Neural progenitor cell (in vitro differentiated cells): ENCODE measurements around the gene TUBB4B.

Experiments used
- EZH2 ChIP-seq: fragments of 200-600 bp; sonication (generic); IDR thresholded peaks from 2 replicates; pipeline ENCODE4 v1.6.1; 2017; ENCODE audit warnings: antibody characterized with exemption, mild to moderate bottlenecking, moderate library complexity
- EZH2phosphoT487 ChIP-seq: fragments of 200-600 bp; sonication (generic); IDR thresholded peaks from 2 replicates; pipeline ENCODE4 v1.6.1; 2017; ENCODE audit warnings: antibody characterized with exemption
- TF ChIP-seq, protein P1 (sequence below): fragments of 200-600 bp; sonication (generic); IDR thresholded peaks from 2 replicates; pipeline ENCODE4 v1.5.1; 2017; ENCODE audit warnings: antibody characterized with exemption, mild to moderate bottlenecking

DNA sequence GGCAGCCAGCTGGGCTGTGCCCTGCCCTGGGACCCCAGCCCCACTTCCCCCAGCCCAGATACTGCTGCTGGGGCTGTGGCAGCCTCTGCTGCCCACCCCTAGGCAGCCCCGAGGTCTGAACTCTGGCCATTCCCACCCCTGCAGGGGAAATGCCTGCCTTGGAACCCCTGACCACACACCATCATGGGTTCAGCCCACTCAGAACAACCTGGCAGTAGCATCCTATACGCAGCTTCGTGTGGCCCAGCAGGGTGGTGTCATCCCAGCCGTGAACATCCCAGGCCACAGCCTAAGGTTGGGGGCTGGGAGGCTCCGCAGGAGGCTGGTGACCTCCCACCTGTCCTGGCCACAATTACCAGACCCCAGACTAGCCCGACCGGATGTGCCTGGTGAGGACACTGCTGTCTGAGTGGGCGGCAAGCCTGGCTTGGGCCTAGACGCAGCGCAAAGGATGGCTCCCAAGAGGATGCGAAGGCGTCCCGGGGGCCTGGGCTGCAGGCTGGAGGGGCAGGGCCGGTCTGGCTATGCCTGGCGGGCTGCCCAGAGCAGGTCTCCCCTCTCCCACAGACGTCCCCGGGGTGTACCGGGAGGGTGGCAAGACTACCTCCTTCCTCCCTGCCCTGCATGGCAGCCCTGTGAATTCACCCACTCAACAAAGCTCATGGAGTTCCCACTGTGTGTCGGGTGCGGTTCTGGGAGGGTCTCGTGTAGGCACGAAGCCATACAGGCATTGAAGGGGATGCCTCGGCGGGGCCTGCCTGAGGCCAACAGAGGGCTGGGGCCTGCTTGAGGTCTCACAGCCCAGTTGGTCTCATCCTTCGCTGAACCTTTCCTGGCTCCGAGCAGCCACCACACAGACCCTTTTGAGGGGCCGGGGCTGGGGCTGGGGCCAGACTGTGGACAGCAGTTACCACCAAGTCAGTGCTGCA lies 11.9 kb upstream of the TUBB4B start:
- TF ChIP-seq, protein P1, sequence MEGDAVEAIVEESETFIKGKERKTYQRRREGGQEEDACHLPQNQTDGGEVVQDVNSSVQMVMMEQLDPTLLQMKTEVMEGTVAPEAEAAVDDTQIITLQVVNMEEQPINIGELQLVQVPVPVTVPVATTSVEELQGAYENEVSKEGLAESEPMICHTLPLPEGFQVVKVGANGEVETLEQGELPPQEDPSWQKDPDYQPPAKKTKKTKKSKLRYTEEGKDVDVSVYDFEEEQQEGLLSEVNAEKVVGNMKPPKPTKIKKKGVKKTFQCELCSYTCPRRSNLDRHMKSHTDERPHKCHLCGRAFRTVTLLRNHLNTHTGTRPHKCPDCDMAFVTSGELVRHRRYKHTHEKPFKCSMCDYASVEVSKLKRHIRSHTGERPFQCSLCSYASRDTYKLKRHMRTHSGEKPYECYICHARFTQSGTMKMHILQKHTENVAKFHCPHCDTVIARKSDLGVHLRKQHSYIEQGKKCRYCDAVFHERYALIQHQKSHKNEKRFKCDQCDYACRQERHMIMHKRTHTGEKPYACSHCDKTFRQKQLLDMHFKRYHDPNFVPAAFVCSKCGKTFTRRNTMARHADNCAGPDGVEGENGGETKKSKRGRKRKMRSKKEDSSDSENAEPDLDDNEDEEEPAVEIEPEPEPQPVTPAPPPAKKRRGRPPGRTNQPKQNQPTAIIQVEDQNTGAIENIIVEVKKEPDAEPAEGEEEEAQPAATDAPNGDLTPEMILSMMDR = no peak
- TF ChIP-seq EZH2phosphoT487 (no peak), EZH2 (no peak)
